OCI-LY1 (cell line): ENCODE measurements around the gene PPP1R27.

Source experiments
- H2AFZ ChIP-seq: fragments of 200-600 bp; sonication (generic), shearing (Covaris generic); 2 replicates; pipeline ENCODE4 v1.6.0; 2014; ENCODE audit warnings: antibody characterized with exemption, mild to moderate bottlenecking, low read length
- H3F3A ChIP-seq: fragments of 200-600 bp; sonication (generic), shearing (Covaris generic); 2 replicates; pipeline ENCODE4 v1.6.0; 2014; ENCODE audit warnings: mild to moderate bottlenecking, antibody characterized with exemption, low read length, moderate library complexity; ENCODE audit not compliant: insufficient read depth
- H3K27ac ChIP-seq: fragments of 200-600 bp; sonication (generic); 2 replicates; pipeline ENCODE4 v1.5.1; 2014; ENCODE audit warnings: low read length, mixed run types, mild to moderate bottlenecking, low read depth; ENCODE audit not compliant: poor library complexity, severe bottlenecking
- H3K27me3 ChIP-seq: fragments of 200-600 bp; sonication (generic); 2 replicates; pipeline ENCODE4 v1.6.0; 2014; ENCODE audit warnings: antibody characterized with exemption, mild to moderate bottlenecking, low read length, moderate library complexity; ENCODE audit not compliant: insufficient read depth
- H3K36me3 ChIP-seq: fragments of 200-600 bp; sonication (generic); 2 replicates; pipeline ENCODE4 v1.6.1; 2014; ENCODE audit warnings: mild to moderate bottlenecking, antibody characterized with exemption, low read length, moderate library complexity, mixed read lengths; ENCODE audit not compliant: insufficient read depth
- H3K4me1 ChIP-seq: fragments of 200-600 bp; sonication (generic); 2 replicates; pipeline ENCODE4 v1.5.1; 2014; ENCODE audit warnings: mild to moderate bottlenecking, low read length, moderate library complexity; ENCODE audit not compliant: insufficient read depth, severe bottlenecking
- H3K4me2 ChIP-seq: fragments of 200-600 bp; sonication (generic), shearing (Covaris generic); 2 replicates; pipeline ENCODE4 v1.6.1; 2014; ENCODE audit warnings: low read length
- H3K4me3 ChIP-seq: fragments of 200-600 bp; sonication (generic); 2 replicates; pipeline ENCODE4 v1.5.1; 2014; ENCODE audit warnings: low read length, low read depth, mild to moderate bottlenecking, mixed read lengths; ENCODE audit not compliant: poor library complexity, severe bottlenecking
- H3K79me2 ChIP-seq: fragments of 200-600 bp; shearing (Covaris generic); 2 replicates; pipeline ENCODE4 v1.6.1; 2016; ENCODE audit warnings: mixed run types, low read length, mixed read lengths; ENCODE audit not compliant: insufficient read depth
- H3K9ac ChIP-seq: fragments of 200-600 bp; sonication (generic), shearing (Covaris generic); 2 replicates; pipeline ENCODE4 v1.6.1; 2014; ENCODE audit warnings: mild to moderate bottlenecking, low read length, mixed read lengths
- H3K9me2 ChIP-seq: fragments of 200-600 bp; sonication (generic), shearing (Covaris generic); 2 replicates; pipeline ENCODE4 v1.6.1; 2014; ENCODE audit warnings: low read depth, mild to moderate bottlenecking, low read length, mixed read lengths
- H3K9me3 ChIP-seq: fragments of 200-600 bp; shearing (Covaris generic); 2 replicates; pipeline ENCODE4 v1.6.1; 2014; ENCODE audit warnings: low read length, mixed read lengths
- H4K20me1 ChIP-seq: fragments of 200-600 bp; sonication (generic), shearing (Covaris generic); 2 replicates; pipeline ENCODE4 v1.6.0; 2016; ENCODE audit warnings: mild to moderate bottlenecking, low read length; ENCODE audit not compliant: insufficient read depth
- EZH2 ChIP-seq: fragments of 200-600 bp; sonication (generic), shearing (Covaris generic); IDR thresholded peaks from 2 replicates; pipeline ENCODE4 v1.8.0; 2017; ENCODE audit warnings: borderline replicate concordance, mixed run types, mild to moderate bottlenecking, antibody characterized with exemption, low read length, moderate library complexity, mixed read lengths
- TF ChIP-seq, protein P1 (sequence below): fragments of 200-600 bp; sonication (generic), shearing (Covaris generic); IDR thresholded peaks from 2 replicates; pipeline ENCODE4 v1.5.1; 2017; ENCODE audit warnings: mild to moderate bottlenecking, antibody characterized with exemption, low read length, moderate library complexity, mixed read lengths

The PPP1R27 gene

DNA sequence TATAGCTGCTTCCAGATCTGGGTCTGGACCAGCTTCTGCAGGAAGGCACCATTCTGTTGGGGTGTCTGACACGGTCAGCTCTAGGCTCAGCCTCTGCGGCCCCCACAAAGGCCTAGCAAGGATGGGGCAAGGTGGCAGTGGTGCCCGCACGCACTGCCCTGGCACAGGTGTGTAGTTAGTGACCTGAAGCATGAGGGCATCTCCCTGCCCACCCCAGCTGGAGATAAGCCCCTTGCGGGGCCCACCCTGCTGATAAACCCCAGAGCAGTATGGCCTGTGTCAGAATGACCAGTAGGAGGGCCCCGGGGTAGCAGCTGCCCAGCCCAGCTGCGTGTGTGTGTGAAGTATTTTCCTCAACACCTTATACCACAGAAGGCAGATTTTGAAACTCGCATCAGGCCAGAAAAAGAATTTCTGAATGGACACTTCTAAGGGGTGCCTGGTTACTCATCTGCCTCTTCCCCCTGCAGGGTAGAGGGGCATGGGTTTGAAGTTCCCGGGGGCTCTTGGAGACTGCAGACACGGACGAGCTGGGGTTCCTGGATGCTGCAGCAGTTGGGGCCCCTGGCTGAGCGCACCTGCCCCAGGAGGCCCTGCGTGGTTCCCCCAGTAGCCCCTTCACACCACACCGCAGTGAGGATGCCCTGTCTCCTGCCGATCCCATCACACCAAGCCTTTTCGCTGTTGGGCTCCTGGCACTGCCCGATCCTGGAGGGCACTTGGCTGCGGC, 31.8 kb upstream of the PPP1R27 start:
- Histone ChIP-seq H3K9ac (peak overlapping the region; percentile 31; the same call in 1 of the 2 replicates), H3K27me3 (no peaks in the 10 kb centered on the region), H3K79me2 (peaks cover 10% of the 10 kb centered on the region; the same call in 1 of the 2 replicates), H3K27ac (peak overlapping the region; percentile 81), H3K4me3 (no peak overlapping the region), H3F3A (no peaks in the 10 kb centered on the region), H4K20me1 (no peaks in the 10 kb centered on the region), H3K36me3 (peaks cover 65% of the 10 kb centered on the region), H3K4me2 (peak overlapping the region; percentile 12; the same call in 1 of the 2 replicates), H2AFZ (no peak overlapping the region), H3K4me1 (peaks cover 69% of the 10 kb centered on the region), H3K9me2 (no peaks in the 10 kb centered on the region), H3K9me3 (no peaks in the 10 kb centered on the region)
- no peak for TF ChIP-seq EZH2
- TF ChIP-seq, protein P1, sequence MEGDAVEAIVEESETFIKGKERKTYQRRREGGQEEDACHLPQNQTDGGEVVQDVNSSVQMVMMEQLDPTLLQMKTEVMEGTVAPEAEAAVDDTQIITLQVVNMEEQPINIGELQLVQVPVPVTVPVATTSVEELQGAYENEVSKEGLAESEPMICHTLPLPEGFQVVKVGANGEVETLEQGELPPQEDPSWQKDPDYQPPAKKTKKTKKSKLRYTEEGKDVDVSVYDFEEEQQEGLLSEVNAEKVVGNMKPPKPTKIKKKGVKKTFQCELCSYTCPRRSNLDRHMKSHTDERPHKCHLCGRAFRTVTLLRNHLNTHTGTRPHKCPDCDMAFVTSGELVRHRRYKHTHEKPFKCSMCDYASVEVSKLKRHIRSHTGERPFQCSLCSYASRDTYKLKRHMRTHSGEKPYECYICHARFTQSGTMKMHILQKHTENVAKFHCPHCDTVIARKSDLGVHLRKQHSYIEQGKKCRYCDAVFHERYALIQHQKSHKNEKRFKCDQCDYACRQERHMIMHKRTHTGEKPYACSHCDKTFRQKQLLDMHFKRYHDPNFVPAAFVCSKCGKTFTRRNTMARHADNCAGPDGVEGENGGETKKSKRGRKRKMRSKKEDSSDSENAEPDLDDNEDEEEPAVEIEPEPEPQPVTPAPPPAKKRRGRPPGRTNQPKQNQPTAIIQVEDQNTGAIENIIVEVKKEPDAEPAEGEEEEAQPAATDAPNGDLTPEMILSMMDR, result no peak

GRCh38 chr17:81865733-81866439, 31.0 kb upstream of the PPP1R27 start:
- Histone ChIP-seq H3F3A (no peaks in the 10 kb centered on the region), H3K36me3 (peaks cover 65% of the 10 kb centered on the region), H3K9me2 (no peaks in the 10 kb centered on the region), H2AFZ (no peak overlapping the region), H3K4me2 (no peak overlapping the region; the same call in 1 of the 2 replicates), H3K9me3 (no peaks in the 10 kb centered on the region), H3K27me3 (no peaks in the 10 kb centered on the region), H4K20me1 (no peaks in the 10 kb centered on the region), H3K4me3 (no peak overlapping the region), H3K4me1 (peaks cover 67% of the 10 kb centered on the region), H3K27ac (peak overlapping the region; percentile 81), H3K79me2 (peaks cover 10% of the 10 kb centered on the region; the same call in 1 of the 2 replicates), H3K9ac (no peak overlapping the region; the same call in 1 of the 2 replicates)
- no peak for TF ChIP-seq EZH2
- TF ChIP-seq, protein P1, result no peak

GRCh38 chr17:81865358-81865732, 30.5 kb upstream of the PPP1R27 start:
- no peak overlapping the region for H3K4me3 ChIP-seq
- H3K27ac ChIP-seq, result peak overlapping the region; percentile 81
- peaks cover 63% of the 10 kb centered on the region for H3K36me3 ChIP-seq
- no peaks in the 10 kb centered on the region for H4K20me1 ChIP-seq
- H3K79me2 ChIP-seq, result peaks cover 7% of the 10 kb centered on the region; the same call in 1 of the 2 replicates
- no peaks in the 10 kb centered on the region for H3F3A ChIP-seq
- no peaks in the 10 kb centered on the region for H3K27me3 ChIP-seq
- no peaks in the 10 kb centered on the region for H3K9me3 ChIP-seq
- H3K9ac ChIP-seq, result no peak overlapping the region; the same call in 1 of the 2 replicates
- peaks cover 67% of the 10 kb centered on the region for H3K4me1 ChIP-seq
- TF ChIP-seq, protein P1, result no peak
- TF ChIP-seq EZH2, result no peak
- H3K9me2 ChIP-seq, result no peaks in the 10 kb centered on the region
- H2AFZ ChIP-seq, result no peak overlapping the region
- no peak overlapping the region for H3K4me2 ChIP-seq
